ENCODE results near the gene RNF150. TPM values are rescaled to one million over a fixed set of nuclear protein-coding genes. Genes with fewer than 3 reads are reported as not detected.
A peak's percentile ranks its signal among the peaks of the same experiment; 100 is the strongest.

Gene RNF150
- total RNA-seq, 1 donor from 2014 or later, result not detected

- Mint-ChIP-seq H3K9me3 (no peaks in the 10 kb centered on the region), H3K4me3 (no peak overlapping the region), H3K4me1 (peaks cover 24% of the 10 kb centered on the region), H3K27ac (no peak overlapping the region), H3K27me3 (no peaks in the 10 kb centered on the region), H3K36me3 (ENCODE audit: low read depth) (no peaks in the 10 kb centered on the region)
- intact Hi-C loops (cut with micrococcal nuclease), result loop anchor here (1.0 to 5.0 kb wide), 12 partner anchors 21 to 840 kb away; partner anchors contain the start of genes CLGN and ELMOD2
- no peak for ATAC-seq (ENCODE audit: low read depth)
- DNase-seq, result no peak
- ChIA-PET CTCF (interaction anchor here (0.8 to 2.8 kb wide), 13 partner anchors 45 to 492 kb away, joined by 3 to 20 read pairs (median 9); no protein-coding TSS in a partner anchor), POLR2A (interaction anchor here (1.3 kb wide), 1 partner anchor 109 kb away, joined by 6 read pairs; no protein-coding TSS in a partner anchor)
- TF ChIP-seq CTCF (IDR thresholded peaks at IDR 0.05), result no peak
These were observed 281.5 kb downstream of the RNF150 start for GRCh38 chr4:140851804-140852203.

- H3K27ac Mint-ChIP-seq, result peak overlapping the region; percentile 55
- intact Hi-C loops (cut with micrococcal nuclease), result loop anchor here (1.0 to 5.0 kb wide), 12 partner anchors 20 to 839 kb away; partner anchors contain the start of genes CLGN and ELMOD2
- H3K27me3 Mint-ChIP-seq, result no peaks in the 10 kb centered on the region
- H3K36me3 Mint-ChIP-seq (ENCODE audit: low read depth), result no peaks in the 10 kb centered on the region
- POLR2A ChIA-PET, result interaction anchor here (0.6 to 2.9 kb wide), 10 partner anchors 38 to 165 kb away, joined by 3 to 32 read pairs (median 6); partner anchors contain the start of gene TBC1D9
- DNase-seq, result no peak
- H3K4me3 Mint-ChIP-seq, result no peak overlapping the region
- peak; percentile 88 for ATAC-seq (ENCODE audit: low read depth)
- TF ChIP-seq CTCF (IDR thresholded peaks at IDR 0.05), result no peak
- CTCF ChIA-PET, result interaction anchor here (0.5 to 2.9 kb wide), 30 partner anchors 9 to 837 kb away, joined by 3 to 27 read pairs (median 4); partner anchors contain the start of genes CLGN, ELMOD2 and TBC1D9
- H3K4me1 Mint-ChIP-seq, result peaks cover 24% of the 10 kb centered on the region
- H3K9me3 Mint-ChIP-seq, result no peaks in the 10 kb centered on the region
These were observed 282.1 kb downstream of the RNF150 start for GRCh38 chr4:140851032-140851636.

GRCh38 chr4:140849526-140849925 lies 283.7 kb downstream of the RNF150 start:
- Mint-ChIP-seq H3K27me3 (no peaks in the 10 kb centered on the region), H3K9me3 (peaks cover 2% of the 10 kb centered on the region), H3K4me1 (peaks cover 24% of the 10 kb centered on the region), H3K27ac (no peak overlapping the region), H3K4me3 (no peak overlapping the region), H3K36me3 (ENCODE audit: low read depth) (peaks cover 1% of the 10 kb centered on the region)
- ChIA-PET CTCF (interaction anchor here (1.1 to 2.9 kb wide), 9 partner anchors 18 to 489 kb away, joined by 3 to 27 read pairs (median 9); partner anchors contain the start of genes ELMOD2 and TBC1D9), POLR2A (interaction anchor here (0.7 to 2.9 kb wide), 4 partner anchors 43 to 284 kb away, joined by 3 to 32 read pairs (median 8); partner anchors contain the start of gene TBC1D9)
- ATAC-seq (ENCODE audit: low read depth) (no peak), DNase-seq (no peak)
- no peak for TF ChIP-seq CTCF (IDR thresholded peaks at IDR 0.05)
- intact Hi-C loops (cut with micrococcal nuclease), result no loop called here

GRCh38 chr4:140846736-140847135 lies 286.5 kb downstream of the RNF150 start:
- no peak overlapping the region for H3K27ac Mint-ChIP-seq
- ChIA-PET POLR2A (interaction anchor here (0.6 kb wide), 1 partner anchor 105 kb away, joined by 10 read pairs; no protein-coding TSS in a partner anchor), CTCF (interaction anchor here (1.2 kb wide), 1 partner anchor 487 kb away, joined by 3 read pairs; no protein-coding TSS in a partner anchor)
- peaks cover 1% of the 10 kb centered on the region for H3K36me3 Mint-ChIP-seq (ENCODE audit: low read depth)
- no peak overlapping the region for H3K4me3 Mint-ChIP-seq
- ATAC-seq (ENCODE audit: low read depth), result no peak
- no peak for DNase-seq
- no peak for TF ChIP-seq CTCF (IDR thresholded peaks at IDR 0.05)
- no peaks in the 10 kb centered on the region for H3K27me3 Mint-ChIP-seq
- H3K4me1 Mint-ChIP-seq, result peaks cover 24% of the 10 kb centered on the region
- intact Hi-C loops (cut with micrococcal nuclease), result no loop called here
- peaks cover 2% of the 10 kb centered on the region for H3K9me3 Mint-ChIP-seq

GRCh38 chr4:140844061-140844460 lies 289.2 kb downstream of the RNF150 start:
- DNase-seq (no peak), ATAC-seq (ENCODE audit: low read depth) (no peak)
- H3K27me3 Mint-ChIP-seq, result no peaks in the 10 kb centered on the region
- peaks cover 12% of the 10 kb centered on the region for H3K4me1 Mint-ChIP-seq
- POLR2A ChIA-PET, result interaction anchor here (1.1 to 1.9 kb wide), 2 partner anchors 53 to 87 kb away, joined by 3 to 4 read pairs; no protein-coding TSS in a partner anchor
- peaks cover 1% of the 10 kb centered on the region for H3K36me3 Mint-ChIP-seq (ENCODE audit: low read depth)
- H3K27ac Mint-ChIP-seq, result no peak overlapping the region
- peaks cover 2% of the 10 kb centered on the region for H3K9me3 Mint-ChIP-seq
- H3K4me3 Mint-ChIP-seq, result no peak overlapping the region
- intact Hi-C loops (cut with micrococcal nuclease), result no loop called here
- CTCF ChIA-PET, result no interaction called here
- no peak for TF ChIP-seq CTCF (IDR thresholded peaks at IDR 0.05)

Data from activated B cell treated with CpG ODN at 0.5 μM for 24 hours (primary cell).